ENCODE measurements around the gene EVX2. TPM values are rescaled to one million over a fixed set of nuclear protein-coding genes. Genes with fewer than 3 reads are reported as not detected.

Gene EVX2
- total and polyA plus RNA-seq, 2 of the 13 experiments (the other 11 are each of a cell fraction or from before 2014, with no cell fraction given) = not detected

- TF ChIP-seq SP5 (CRISPR knock-in tag; IDR thresholded peaks at IDR 0.05; ENCODE audit: borderline replicate concordance, low read depth) (no peak), HOMEZ (CRISPR knock-in tag; IDR thresholded peaks at IDR 0.05; ENCODE audit: low read depth) (no peak), NCOA2 (CRISPR knock-in tag; IDR thresholded peaks at IDR 0.05) (no peak), RFXAP (CRISPR knock-in tag; IDR thresholded peaks at IDR 0.05; ENCODE audit: borderline replicate concordance) (no peak), WIZ (CRISPR knock-in tag; IDR thresholded peaks at IDR 0.05) (no peak), TEF (CRISPR knock-in tag; IDR thresholded peaks at IDR 0.05) (no peak), ZNF816 (CRISPR knock-in tag; IDR thresholded peaks at IDR 0.05; ENCODE audit: borderline replicate concordance) (no peak), RBAK (CRISPR knock-in tag; IDR thresholded peaks at IDR 0.05) (no peak), NR3C1 (CRISPR knock-in tag; IDR thresholded peaks at IDR 0.05) (no peak), ATF6 (CRISPR knock-in tag; conservative IDR thresholded peaks at IDR 0.05) (no peak), MIER2 (CRISPR knock-in tag; IDR thresholded peaks at IDR 0.05) (no peak), RAD21 (CRISPR knock-in tag; IDR thresholded peaks at IDR 0.05) (peak; percentile 99), NFYB (CRISPR knock-in tag; IDR thresholded peaks at IDR 0.05) (no peak), ZNF234 (CRISPR knock-in tag; conservative IDR thresholded peaks at IDR 0.05) (no peak), GRHL1 (CRISPR knock-in tag; conservative IDR thresholded peaks at IDR 0.05) (no peak), HOXA7 (CRISPR knock-in tag; IDR thresholded peaks at IDR 0.05) (no peak), FLYWCH1 (CRISPR knock-in tag; IDR thresholded peaks at IDR 0.05) (no peak), HOXA3 (CRISPR knock-in tag; IDR thresholded peaks at IDR 0.05) (peak; percentile 65), AKAP8 (CRISPR knock-in tag; IDR thresholded peaks at IDR 0.05) (no peak), MAF1 (CRISPR knock-in tag; IDR thresholded peaks at IDR 0.05; ENCODE audit: borderline replicate concordance) (no peak; the same call in 1 of the 2 replicates), ZNF329 (CRISPR knock-in tag; IDR thresholded peaks at IDR 0.05; ENCODE audit: low read depth) (no peak), ZNF552 (CRISPR knock-in tag; IDR thresholded peaks at IDR 0.05; ENCODE audit: borderline replicate concordance) (no peak), SMAD9 (CRISPR knock-in tag; IDR thresholded peaks at IDR 0.05) (no peak), SIX4 (CRISPR knock-in tag; IDR thresholded peaks at IDR 0.05) (no peak)
- TF ChIP-seq, protein P1, sequence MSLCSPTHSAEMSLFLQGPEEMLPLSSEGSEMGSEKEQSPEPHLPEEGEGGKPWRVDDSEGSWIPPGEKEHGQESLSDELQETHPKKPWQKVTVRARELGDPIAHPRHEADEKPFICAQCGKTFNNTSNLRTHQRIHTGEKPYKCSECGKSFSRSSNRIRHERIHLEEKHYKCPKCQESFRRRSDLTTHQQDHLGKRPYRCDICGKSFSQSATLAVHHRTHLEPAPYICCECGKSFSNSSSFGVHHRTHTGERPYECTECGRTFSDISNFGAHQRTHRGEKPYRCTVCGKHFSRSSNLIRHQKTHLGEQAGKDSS (CRISPR knock-in tag; IDR thresholded peaks at IDR 0.05; ENCODE audit: borderline replicate concordance, low read depth) = no peak; the same call in 1 of the 2 replicates
Observed at GRCh38 chr2:176096986-176097819, 13.4 kb upstream of the EVX2 start (continued).

Measured in HepG2 (cell line).